ENCODE results near the gene ST6GAL1.
"Not testable (repeated sequence)": the region's sequence is repeated elsewhere in the genome, so short reads cannot be mapped to it uniquely, and the experiment has no call there.

Gene ST6GAL1

GRCh38 chr3:186946756-186947375 is 16.5 kb downstream of the ST6GAL1 start:
- DNase-seq, result no peak

GRCh38 chr3:186949281-186949982 is 19.1 kb downstream of the ST6GAL1 start:
- no peak for DNase-seq

- DNase-seq, result no peak
Observed at GRCh38 chr3:186950402-186951093, 20.2 kb downstream of the ST6GAL1 start.

GRCh38 chr3:186951640-186952552 is 21.6 kb downstream of the ST6GAL1 start:
- DNase-seq, result no peak

GRCh38 chr3:186953011-186953487 is 22.7 kb downstream of the ST6GAL1 start:
- DNase-seq, result peak; percentile 71

GRCh38 chr3:186953992-186954699 is 23.8 kb downstream of the ST6GAL1 start:
- DNase-seq, result not testable (repeated sequence)

GRCh38 chr3:186955898-186956696 is 25.8 kb downstream of the ST6GAL1 start:
- peak; percentile 25 for DNase-seq

- DNase-seq, result no peak
Observed at GRCh38 chr3:186959029-186959624, 28.8 kb downstream of the ST6GAL1 start.

GRCh38 chr3:186960347-186960746 is 30.0 kb downstream of the ST6GAL1 start:
- no peak for DNase-seq

GRCh38 chr3:186962445-186962844 is 32.1 kb downstream of the ST6GAL1 start:
- no peak for DNase-seq

GRCh38 chr3:186963636-186964035 is 33.3 kb downstream of the ST6GAL1 start:
- no peak for DNase-seq

- DNase-seq, result no peak
Observed at GRCh38 chr3:186964071-186964470, 33.7 kb downstream of the ST6GAL1 start.

- no peak for DNase-seq
Observed at GRCh38 chr3:186964616-186965015, 34.3 kb downstream of the ST6GAL1 start.

GRCh38 chr3:186965141-186965879 is 35.0 kb downstream of the ST6GAL1 start:
- DNase-seq, result peak; percentile 33

- no peak for DNase-seq
Observed at GRCh38 chr3:186966406-186966805, 36.1 kb downstream of the ST6GAL1 start.

- not testable (repeated sequence) for DNase-seq
Observed at GRCh38 chr3:186967236-186967635, 36.9 kb downstream of the ST6GAL1 start.

GRCh38 chr3:186967686-186968085 is 37.4 kb downstream of the ST6GAL1 start:
- no peak for DNase-seq

GRCh38 chr3:186969607-186970006 is 39.3 kb downstream of the ST6GAL1 start:
- no peak for DNase-seq

- DNase-seq, result not testable (repeated sequence)
Observed at GRCh38 chr3:186971106-186971505, 40.8 kb downstream of the ST6GAL1 start.

GRCh38 chr3:186971578-186971977 is 41.3 kb downstream of the ST6GAL1 start:
- DNase-seq, result no peak

Measured in inflammatory macrophage treated with lipopolysaccharide for 4 hours (primary cell).